ENCODE results near the gene MYBPC1.

GRCh38 chr12:101690544-101691098 lies 95.8 kb downstream of the MYBPC1 start:
- TF ChIP-seq ZNF510 (CRISPR knock-in tag; IDR thresholded peaks at IDR 0.05; ENCODE audit: low read depth) (no peak), ELF4 (CRISPR knock-in tag; IDR thresholded peaks at IDR 0.05; ENCODE audit: borderline replicate concordance) (no peak), HDAC2 (CRISPR knock-in tag; IDR thresholded peaks at IDR 0.05) (no peak), ZNF205 (CRISPR knock-in tag; IDR thresholded peaks at IDR 0.05) (no peak), SMYD3 (CRISPR knock-in tag; IDR thresholded peaks at IDR 0.05) (no peak), MXI1 (IDR thresholded peaks at IDR 0.05; ENCODE audit: borderline replicate concordance, low read depth, low read length) (no peak), REST (IDR thresholded peaks at IDR 0.05; ENCODE audit: borderline replicate concordance in 1 of 2, low read depth in 1 of 2, low read length in 2 of 2) (no peak), CBX2 (IDR thresholded peaks at IDR 0.05; ENCODE audit: low read depth, low read length) (no peak), CBX2 (CRISPR knock-in tag; IDR thresholded peaks at IDR 0.05; ENCODE audit: low read depth) (no peak), ZNF737 (CRISPR knock-in tag; IDR thresholded peaks at IDR 0.05; ENCODE audit: borderline replicate concordance) (no peak), EZH2 (conservative IDR thresholded peaks at IDR 0.05; ENCODE audit: low read depth, low read length) (no peak), NFATC3 (CRISPR knock-in tag; IDR thresholded peaks at IDR 0.05) (no peak)
